BLaER1 (cell line): ENCODE data around the gene YTHDF2.

Source experiments
- H3K27ac ChIP-seq: shearing (Covaris generic); formaldehyde crosslinking; 2 replicates; pipeline ENCODE4 v1.8.1; 2022
- H3K27me3 ChIP-seq: shearing (Covaris generic); formaldehyde crosslinking; 2 replicates; pipeline ENCODE4 v1.8.1; 2022
- H3K36me3 ChIP-seq: shearing (Covaris generic); formaldehyde crosslinking; 2 replicates; pipeline ENCODE4 v1.8.1; 2022
- H3K4me1 ChIP-seq: shearing (Covaris generic); formaldehyde crosslinking; 2 replicates; pipeline ENCODE4 v1.8.1; 2022
- H3K4me2 ChIP-seq: shearing (Covaris generic); formaldehyde crosslinking; 2 replicates; pipeline ENCODE4 v1.8.1; 2022
- H3K4me3 ChIP-seq: shearing (Covaris generic); formaldehyde crosslinking; 2 replicates; pipeline ENCODE4 v1.8.1; 2022
- H3K9ac ChIP-seq: shearing (Covaris generic); formaldehyde crosslinking; 2 replicates; pipeline ENCODE4 v1.8.1; 2022
- H3K9me3 ChIP-seq: shearing (Covaris generic); formaldehyde crosslinking; 2 replicates; pipeline ENCODE4 v1.8.1; 2022
- H4K20me1 ChIP-seq: shearing (Covaris generic); formaldehyde crosslinking; 2 replicates; pipeline ENCODE4 v1.8.1; 2022
- Cebpa-rat ChIP-seq: shearing (Covaris generic); IDR thresholded peaks from 2 replicates; pipeline ENCODE4 v1.8.1; 2022

YTHDF2 gene

GRCh38 chr1:28811766-28812668, 75.3 kb downstream of the YTHDF2 start, which contains the start of gene OPRD1:
OPRD1 (plus strand) TSS chr1:28812170; CDS start chr1:28812384, 214 bp downstream.
- peaks cover 69% of the 10 kb centered on the region for H3K27me3 ChIP-seq
- no peak within 1 kb of the TSS for H3K9ac ChIP-seq
- H3K4me2 ChIP-seq = peak within 1 kb of the TSS; percentile 39
- H3K36me3 ChIP-seq = no peaks in the 10 kb centered on the region
- H3K27ac ChIP-seq = no peak within 1 kb of the TSS
- H3K4me3 ChIP-seq = no peak within 1 kb of the TSS
- H3K9me3 ChIP-seq = no peaks in the 10 kb centered on the region
- H3K4me1 ChIP-seq = peaks cover 15% of the 10 kb centered on the region
- peaks cover 20% of the 10 kb centered on the region; the same call in 1 of the 2 replicates for H4K20me1 ChIP-seq
- no peak for TF ChIP-seq Cebpa-rat

- Histone ChIP-seq H3K36me3 (no peaks in the 10 kb centered on the region), H3K27me3 (peaks cover 69% of the 10 kb centered on the region), H3K9ac (no peak overlapping the region)
Observed at GRCh38 chr1:28812669-28813468, 76.1 kb downstream of the YTHDF2 start.

GRCh38 chr1:28813931-28814465, 77.3 kb downstream of the YTHDF2 start:
- peaks cover 69% of the 10 kb centered on the region for H3K27me3 ChIP-seq
- H3K4me3 ChIP-seq = no peak overlapping the region
- no peak overlapping the region for H3K4me2 ChIP-seq
- H3K9me3 ChIP-seq = no peaks in the 10 kb centered on the region
- H3K36me3 ChIP-seq = no peaks in the 10 kb centered on the region
- H3K4me1 ChIP-seq = peaks cover 15% of the 10 kb centered on the region
- H4K20me1 ChIP-seq = peaks cover 20% of the 10 kb centered on the region; the same call in 1 of the 2 replicates
- H3K27ac ChIP-seq = no peak overlapping the region
- TF ChIP-seq Cebpa-rat = no peak
- H3K9ac ChIP-seq = no peak overlapping the region

More at GRCh38 chr1:28812669-28813468, 76.1 kb downstream of the YTHDF2 start:
- H3K4me1 ChIP-seq = peaks cover 15% of the 10 kb centered on the region
- peaks cover 20% of the 10 kb centered on the region; the same call in 1 of the 2 replicates for H4K20me1 ChIP-seq
- H3K4me2 ChIP-seq = no peak overlapping the region
- TF ChIP-seq Cebpa-rat = no peak
- H3K4me3 ChIP-seq = no peak overlapping the region
- H3K27ac ChIP-seq = no peak overlapping the region
- H3K9me3 ChIP-seq = no peaks in the 10 kb centered on the region

- no peak for TF ChIP-seq Cebpa-rat
- Histone ChIP-seq H3K4me3 (no peak overlapping the region), H4K20me1 (peaks cover 15% of the 10 kb centered on the region; the same call in 1 of the 2 replicates), H3K4me1 (peaks cover 15% of the 10 kb centered on the region), H3K27me3 (peaks cover 52% of the 10 kb centered on the region), H3K36me3 (no peaks in the 10 kb centered on the region), H3K27ac (no peak overlapping the region), H3K4me2 (no peak overlapping the region), H3K9ac (no peak overlapping the region), H3K9me3 (no peaks in the 10 kb centered on the region)
Observed at GRCh38 chr1:28815533-28816185, 78.9 kb downstream of the YTHDF2 start.

- no peak overlapping the region for H3K4me3 ChIP-seq
- H3K36me3 ChIP-seq = no peaks in the 10 kb centered on the region
- no peak overlapping the region for H3K4me2 ChIP-seq
- no peak for TF ChIP-seq Cebpa-rat
- peaks cover 12% of the 10 kb centered on the region; the same call in 1 of the 2 replicates for H4K20me1 ChIP-seq
- H3K4me1 ChIP-seq = peaks cover 13% of the 10 kb centered on the region
- H3K9ac ChIP-seq = no peak overlapping the region
- no peak overlapping the region for H3K27ac ChIP-seq
- H3K9me3 ChIP-seq = no peaks in the 10 kb centered on the region
- H3K27me3 ChIP-seq = peaks cover 37% of the 10 kb centered on the region
Observed at GRCh38 chr1:28817133-28817532, 80.4 kb downstream of the YTHDF2 start.

GRCh38 chr1:28819020-28819419, 82.3 kb downstream of the YTHDF2 start:
- H3K4me2 ChIP-seq = no peak overlapping the region
- H3K9me3 ChIP-seq = no peaks in the 10 kb centered on the region
- peaks cover 11% of the 10 kb centered on the region for H3K4me1 ChIP-seq
- no peaks in the 10 kb centered on the region for H3K36me3 ChIP-seq
- no peak for TF ChIP-seq Cebpa-rat
- H3K27ac ChIP-seq = no peak overlapping the region
- no peak overlapping the region for H3K9ac ChIP-seq
- peaks cover 6% of the 10 kb centered on the region; the same call in 1 of the 2 replicates for H4K20me1 ChIP-seq
- no peak overlapping the region for H3K4me3 ChIP-seq
- peaks cover 18% of the 10 kb centered on the region for H3K27me3 ChIP-seq
